GM21825 (cell line): ENCODE data around the gene CDK9.
A peak's percentile ranks its signal among the peaks of the same experiment; 100 is the strongest.

Experiments used
- ATAC-seq: cut with Tn5 transposase; IDR thresholded peaks from one replicate; pipeline ENCODE4 v1.9.1; 2021; ENCODE audit warnings: mild to moderate bottlenecking, moderate library complexity; ENCODE audit not compliant: unreplicated experiment

The CDK9 gene

GRCh38 chr9:127801955-127802575, 16.2 kb downstream of the CDK9 start:
- no peak for ATAC-seq

- peak; percentile 67 for ATAC-seq
These were observed 17.0 kb downstream of the CDK9 start, which contains the start of gene FPGS for GRCh38 chr9:127802576-127803443. Gene FPGS, plus strand, starts transcription at chr9:127802882. Its CDS starts 43 bp downstream, at chr9:127802925.

GRCh38 chr9:127803507-127804352, 17.9 kb downstream of the CDK9 start:
- ATAC-seq, result no peak

GRCh38 chr9:127805620-127806019, 19.8 kb downstream of the CDK9 start:
- ATAC-seq, result no peak

- no peak for ATAC-seq
These were observed 21.0 kb downstream of the CDK9 start for GRCh38 chr9:127806871-127807270.

- ATAC-seq, result no peak
These were observed 22.6 kb downstream of the CDK9 start for GRCh38 chr9:127808347-127809001.

- ATAC-seq, result no peak
These were observed 23.2 kb downstream of the CDK9 start for GRCh38 chr9:127809002-127809539.

GRCh38 chr9:127809540-127810377, 23.9 kb downstream of the CDK9 start:
- no peak for ATAC-seq

GRCh38 chr9:127810378-127811187, 24.7 kb downstream of the CDK9 start:
- no peak for ATAC-seq

- no peak for ATAC-seq
These were observed 26.2 kb downstream of the CDK9 start for GRCh38 chr9:127812011-127812410.

GRCh38 chr9:127812936-127813675, 27.3 kb downstream of the CDK9 start:
- no peak for ATAC-seq

GRCh38 chr9:127813686-127814226, 27.9 kb downstream of the CDK9 start:
- ATAC-seq, result no peak

- ATAC-seq, result no peak
These were observed 29.0 kb downstream of the CDK9 start for GRCh38 chr9:127814619-127815511.

- no peak for ATAC-seq
These were observed 29.9 kb downstream of the CDK9 start for GRCh38 chr9:127815512-127816361.

- no peak for ATAC-seq
These were observed 30.5 kb downstream of the CDK9 start for GRCh38 chr9:127816362-127816725.

GRCh38 chr9:127816728-127817127, 30.9 kb downstream of the CDK9 start:
- no peak for ATAC-seq
